IMR-90 (cell line): Measurements from ENCODE around the gene SEC14L6. TPM values are rescaled to one million over a fixed set of nuclear protein-coding genes. Genes with fewer than 3 reads are reported as not detected.

ENCODE experiments used
- ATAC-seq: fragments of 200-7000 bp; cut with Tn5 transposase; 2 replicates; pipeline ENCODE4 v1.9.1; 2020; ENCODE audit warnings: low read depth, mild to moderate bottlenecking, moderate library complexity
- BruUV-seq: library from RNA; stranded (reverse); fragments of 400-500 nt; replicated peaks from 2 replicates; lab custom pipeline; 2021; lab: Mats Ljungman, UMichigan
- CTCF ChIA-PET: fragments of 300-600 bp; formaldehyde crosslinking; extraction: SDS; loops from one replicate; lab custom pipeline; 2021; ENCODE audit warnings: antibody characterized with exemption; lab: Yijun Ruan, JAX
- POLR2A ChIA-PET: fragments of 300-600 bp; sonication (Branson Sonifier 250); formaldehyde crosslinking; loops from one replicate; lab custom pipeline; 2022; ENCODE audit warnings: antibody characterized with exemption; ENCODE audit not compliant: unreplicated experiment; lab: Charles Lee
- DNase-seq: peaks from one replicate; pipeline ENCODE4 v3.0.0; 2013
- H2AFZ ChIP-seq: replicated peaks from 2 replicates; pipeline ENCODE3; 2013; ENCODE audit warnings: low read length, mild to moderate bottlenecking; ENCODE audit not compliant: poor library complexity
- H2AK5ac ChIP-seq: 2 replicates; pipeline ENCODE4 v1.6.1; 2013; ENCODE audit warnings: low read depth, low read length, inconsistent platforms
- H2AK9ac ChIP-seq: replicated peaks from 2 replicates; pipeline ENCODE3; 2013; ENCODE audit warnings: mild to moderate bottlenecking, low read depth, low read length, moderate library complexity; ENCODE audit not compliant: poor library complexity
- H2BK120ac ChIP-seq: 2 replicates; pipeline ENCODE4 v1.6.1; 2013; ENCODE audit warnings: low read depth, low read length, inconsistent platforms
- H2BK15ac ChIP-seq: 3 replicates; pipeline ENCODE4 v1.6.1; 2013; ENCODE audit warnings: low read depth, low read length, inconsistent platforms
- H2BK20ac ChIP-seq: 2 replicates; pipeline ENCODE4 v1.6.1; 2013; ENCODE audit warnings: low read depth, mild to moderate bottlenecking, inconsistent platforms, low read length, moderate library complexity
- H2BK5ac ChIP-seq: 2 replicates; pipeline ENCODE4 v1.6.1; 2013; ENCODE audit warnings: mild to moderate bottlenecking, low read depth, low read length, inconsistent platforms; ENCODE audit not compliant: poor library complexity, severe bottlenecking
- H3K14ac ChIP-seq: replicated peaks from 2 replicates; pipeline ENCODE4 v1.6.1; 2013; ENCODE audit warnings: low read depth, low read length, inconsistent platforms
- H3K18ac ChIP-seq: 2 replicates; pipeline ENCODE4 v1.6.1; 2013; ENCODE audit warnings: low read depth, low read length, control low read depth
- H3K23ac ChIP-seq: 2 replicates; pipeline ENCODE4 v1.6.1; 2013; ENCODE audit warnings: low read depth, low read length, inconsistent platforms
- H3K27ac ChIP-seq: 2 replicates; pipeline ENCODE4 v1.5.1; 2013; ENCODE audit warnings: mild to moderate bottlenecking, control low read depth, low read length; ENCODE audit not compliant: insufficient read depth
- H3K27me3 ChIP-seq: 2 replicates; pipeline ENCODE4 v1.6.1; 2013; ENCODE audit warnings: low read length; ENCODE audit not compliant: control insufficient read depth, insufficient read depth
- H3K36me3 ChIP-seq: 2 replicates; pipeline ENCODE4 v1.6.1; 2013; ENCODE audit warnings: low read length, mixed read lengths; ENCODE audit not compliant: control insufficient read depth, insufficient read depth
- H3K4ac ChIP-seq: 2 replicates; pipeline ENCODE4 v1.6.1; 2013; ENCODE audit warnings: low read depth, low read length, inconsistent platforms
- H3K4me1 ChIP-seq: 2 replicates; pipeline ENCODE4 v1.6.1; 2013; ENCODE audit warnings: low read length, mixed read lengths; ENCODE audit not compliant: control insufficient read depth, insufficient read depth
- H3K4me2 ChIP-seq: 2 replicates; pipeline ENCODE4 v1.6.1; 2013; ENCODE audit warnings: low read depth, mild to moderate bottlenecking, control low read depth, low read length, moderate library complexity
- H3K4me3 ChIP-seq: 2 replicates; pipeline ENCODE4 v1.5.1; 2013; ENCODE audit warnings: low read depth, mild to moderate bottlenecking, control low read depth, low read length, moderate library complexity; ENCODE audit not compliant: insufficient read depth
- H3K56ac ChIP-seq: 2 replicates; pipeline ENCODE4 v1.6.1; 2013; ENCODE audit warnings: low read length, inconsistent platforms; ENCODE audit not compliant: insufficient read depth; ENCODE audit errors: extremely low read depth
- H3K79me1 ChIP-seq, 2 experiments: 2 replicates each; pipeline ENCODE4 v1.6.1; 2013; ENCODE audit warnings: low read length in 2 of 2, inconsistent platforms in 1 of 2, low read depth in 1 of 2
- H3K9ac ChIP-seq: 2 replicates; pipeline ENCODE4 v1.6.1; 2013; ENCODE audit warnings: low read depth, low read length, control low read depth
- H3K9me1 ChIP-seq: 2 replicates; pipeline ENCODE4 v1.6.1; 2013; ENCODE audit warnings: low read length, inconsistent platforms; ENCODE audit not compliant: insufficient read depth
- H3K9me3 ChIP-seq: 2 replicates; pipeline ENCODE4 v1.6.1; 2013; ENCODE audit warnings: low read length; ENCODE audit not compliant: control insufficient read depth, insufficient read depth
- H4K20me1 ChIP-seq: 2 replicates; pipeline ENCODE4 v1.6.1; 2013; ENCODE audit warnings: low read length, inconsistent platforms; ENCODE audit not compliant: insufficient read depth
- H4K5ac ChIP-seq: 2 replicates; pipeline ENCODE4 v1.6.1; 2013; ENCODE audit warnings: mild to moderate bottlenecking, low read depth, low read length, control low read depth
- H4K8ac ChIP-seq, 2 experiments: 2 replicates each; pipeline ENCODE4 v1.6.1; 2013; ENCODE audit warnings: low read depth in 2 of 2, low read length in 2 of 2, control low read depth in 1 of 2, inconsistent platforms in 1 of 2
- H4K91ac ChIP-seq: 2 replicates; pipeline ENCODE4 v1.6.1; 2013; ENCODE audit warnings: low read depth, low read length, inconsistent platforms; ENCODE audit not compliant: insufficient read depth
- BHLHE40 ChIP-seq: fragments of 150-350 bp; IDR thresholded peaks from 2 replicates; pipeline ENCODE4 v1.6.1; 2016; ENCODE audit warnings: mild to moderate bottlenecking, low read depth, low read length
- CEBPB ChIP-seq: IDR thresholded peaks from 2 replicates; pipeline ENCODE4 v1.6.1; 2012; ENCODE audit warnings: low read depth, low read length, improper control_type of control experiment
- CHD1 ChIP-seq: IDR thresholded peaks from 2 replicates; pipeline ENCODE4 v1.6.1; 2012; ENCODE audit warnings: low read depth, low read length, improper control_type of control experiment
- CTCF ChIP-seq: conservative IDR thresholded peaks from 2 replicates; pipeline ENCODE4 v1.5.1; 2012; ENCODE audit warnings: mild to moderate bottlenecking, low read depth, low read length, improper control_type of control experiment
- ELK1 ChIP-seq: fragments of 150-350 bp; IDR thresholded peaks from 2 replicates; pipeline ENCODE4 v1.6.1; 2016; ENCODE audit warnings: low read depth, mild to moderate bottlenecking, low read length, moderate library complexity, borderline replicate concordance
- FOS ChIP-seq: fragments of 150-350 bp; IDR thresholded peaks from 2 replicates; pipeline ENCODE4 v1.6.1; 2016; ENCODE audit warnings: low read depth, low read length
- MAFK ChIP-seq: IDR thresholded peaks from 2 replicates; pipeline ENCODE4 v1.6.1; 2012; ENCODE audit warnings: low read depth, low read length, improper control_type of control experiment
- MXI1 ChIP-seq: IDR thresholded peaks from 2 replicates; pipeline ENCODE4 v1.6.1; 2012; ENCODE audit warnings: low read depth, mild to moderate bottlenecking, low read length, moderate library complexity, borderline replicate concordance
- NFE2L2 ChIP-seq: fragments of 150-350 bp; IDR thresholded peaks from 2 replicates; pipeline ENCODE4 v1.6.1; 2016; ENCODE audit warnings: low read depth, mild to moderate bottlenecking, low read length
- POLR2A ChIP-seq: IDR thresholded peaks from 2 replicates; pipeline ENCODE4 v1.6.1; 2012; ENCODE audit warnings: mild to moderate bottlenecking, low read depth, low read length
- RAD21 ChIP-seq: IDR thresholded peaks from 2 replicates; pipeline ENCODE4 v1.6.1; 2012; ENCODE audit warnings: low read length, improper control_type of control experiment
- RCOR1 ChIP-seq: IDR thresholded peaks from 2 replicates; pipeline ENCODE4 v1.6.1; 2012; ENCODE audit warnings: mild to moderate bottlenecking, low read length, improper control_type of control experiment; ENCODE audit not compliant: insufficient replicate concordance
- SMC3 ChIP-seq: fragments of 150-350 bp; IDR thresholded peaks from 2 replicates; pipeline ENCODE4 v1.6.1; 2016; ENCODE audit warnings: low read depth, mild to moderate bottlenecking, antibody characterized with exemption, low read length, moderate library complexity
- WGBS, 2 experiments: methylation state at CpG; one replicate each; pipeline versions ENCODE4 v1.1.5 to v1.1.7; 2013; ENCODE audit warnings: missing lambda C conversion rate in 2 of 2; ENCODE audit not compliant: insufficient read length in 1 of 2; ENCODE audit errors: extremely low coverage in 2 of 2; 5-methylcytosine and 5-hydroxymethylcytosine counted together
- dilution Hi-C: fragments of 300-500 bp; cut with HindIII; formaldehyde crosslinking; loops from one replicate; pipeline ENCODE4 v1.14.3; 2018; ENCODE audit warnings: low sequenced_read_pairs; ENCODE audit not compliant: unreplicated experiment
- in situ Hi-C: fragments of 300-500 bp; cut with MboI; formaldehyde crosslinking; loops from 3 replicates; pipeline ENCODE4 v1.14.3; 2019; ENCODE audit warnings: low sequenced_read_pairs, inconsistent platforms, mixed read lengths
- intact Hi-C: fragments of 100-400 bp; cut with micrococcal nuclease; formaldehyde crosslinking; loops from 2 replicates; pipeline ENCODE4 v1.10.0; 2022
- polyA plus RNA-seq, 3 experiments: library from polyadenylated mRNA; depleted of rRNA; stranded (reverse); fragments of >200 nt; gene quantifications; 2 replicates each; pipeline ENCODE4 v1.2.3, GENCODE V29; 2012; ENCODE audit warnings: low replicate concordance in 1 of 3
- total RNA-seq: library from RNA; depleted of rRNA; stranded (reverse); fragments of >200 nt; gene quantifications from 2 replicates; pipeline ENCODE4 v1.2.3, GENCODE V29; 2012

The SEC14L6 gene
- total and polyA plus RNA-seq, 2 of the 4 experiments (the other 2 are of a cell fraction), result 0.09 TPM; not detected in 1

GRCh38 chr22:30488121-30488520 is 58.4 kb downstream of the SEC14L6 start:
- Histone ChIP-seq H3K36me3 (no peaks in the 10 kb centered on the region), H3K56ac (no peak overlapping the region), H2AK5ac (no peak overlapping the region), H2BK120ac (no peak overlapping the region), H3K9me3 (no peaks in the 10 kb centered on the region), H4K91ac (no peak overlapping the region), H2AFZ (no peak overlapping the region), H3K4me3 (no peak overlapping the region), H3K14ac (no peak overlapping the region), H3K4ac (no peak overlapping the region), H4K20me1 (no peaks in the 10 kb centered on the region), H3K27me3 (peaks cover 29% of the 10 kb centered on the region), H3K9me1 (no peaks in the 10 kb centered on the region), H3K4me1 (no peaks in the 10 kb centered on the region), H4K8ac (no peak overlapping the region), H3K4me2 (no peak overlapping the region), H2BK20ac (no peak overlapping the region), H3K18ac (no peak overlapping the region), H2BK15ac (no peak overlapping the region), H3K27ac (no peak overlapping the region), H2BK5ac (no peak overlapping the region), H3K23ac (no peak overlapping the region), H3K79me1 (no peaks in the 10 kb centered on the region), H4K5ac (no peak overlapping the region), H3K9ac (no peak overlapping the region), H2AK9ac (no peak overlapping the region)
- no peak for ATAC-seq
- POLR2A ChIA-PET, result no interaction called here
- CTCF ChIA-PET, result no interaction called here
- dilution Hi-C loops, result no loop called here
- DNase-seq, result no peak
- intact Hi-C loops, result no loop called here
- in situ Hi-C loops, result loop anchor here (10.0 kb wide), 1 partner anchor 93 kb away; the partner anchor contains the start of gene SEC14L2
- TF ChIP-seq ELK1, result no peak
- no peak for TF ChIP-seq CEBPB
- TF ChIP-seq CHD1, result no peak
- no peak for TF ChIP-seq RCOR1
- TF ChIP-seq NFE2L2, result no peak
- TF ChIP-seq RAD21, result no peak
- no peak for TF ChIP-seq MAFK
- no peak for TF ChIP-seq FOS
- TF ChIP-seq SMC3, result no peak
- TF ChIP-seq CTCF, result no peak
- TF ChIP-seq MXI1, result no peak
- TF ChIP-seq BHLHE40, result no peak
- TF ChIP-seq POLR2A, result no peak
- WGBS, 2 experiments, result 37% methylated on average over 3 of the region's 7 CpGs; no CpG with 5 or more reads in 1 of the 2 experiments
- BruUV-seq, result no TSS peak
